GM12873 (cell line): ENCODE results near the gene IMP3.

Source experiments
- TF ChIP-seq, protein P1 (sequence below): IDR thresholded peaks from 2 replicates; pipeline ENCODE4 v1.5.1; 2012; ENCODE audit warnings: low read depth, mild to moderate bottlenecking, moderate library complexity, low read length, control low read depth; ENCODE audit not compliant: insufficient read depth; ENCODE audit errors: missing control alignments

IMP3 gene

DNA sequence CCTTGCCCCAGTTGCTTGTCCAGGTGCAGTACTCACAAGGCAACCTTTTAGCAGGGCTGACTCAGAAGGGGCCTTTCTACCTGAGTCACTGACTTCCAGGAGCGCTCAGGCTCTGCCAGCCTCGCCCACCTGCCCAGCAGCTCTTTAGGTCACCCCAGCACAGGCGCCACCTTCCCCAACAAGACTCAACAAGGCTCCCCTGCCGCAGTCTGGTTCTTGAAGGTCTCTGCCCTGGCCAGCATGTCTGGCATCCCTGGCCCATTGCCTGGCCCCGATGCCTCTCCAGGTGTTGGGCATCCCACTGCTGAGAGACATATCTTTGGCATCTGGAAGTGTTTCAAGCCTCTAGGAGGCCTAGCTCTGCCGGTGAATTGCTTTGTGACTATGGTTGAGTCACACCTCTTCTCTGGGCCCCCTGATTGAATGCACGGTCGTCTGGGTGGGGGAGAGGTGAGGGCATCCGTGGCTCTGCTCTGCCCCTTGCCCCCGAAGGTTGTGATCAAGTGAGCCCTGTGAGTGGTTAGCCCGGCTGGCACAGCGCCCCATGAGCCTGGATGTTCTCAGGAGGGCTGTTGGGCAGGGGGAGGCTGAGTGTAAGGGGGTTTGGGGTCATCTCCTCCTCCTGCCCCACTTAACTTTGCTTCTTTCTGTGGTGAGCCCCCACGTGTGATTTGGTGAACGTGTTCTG, 29.3 kb upstream of the IMP3 start:
- TF ChIP-seq, protein P1, sequence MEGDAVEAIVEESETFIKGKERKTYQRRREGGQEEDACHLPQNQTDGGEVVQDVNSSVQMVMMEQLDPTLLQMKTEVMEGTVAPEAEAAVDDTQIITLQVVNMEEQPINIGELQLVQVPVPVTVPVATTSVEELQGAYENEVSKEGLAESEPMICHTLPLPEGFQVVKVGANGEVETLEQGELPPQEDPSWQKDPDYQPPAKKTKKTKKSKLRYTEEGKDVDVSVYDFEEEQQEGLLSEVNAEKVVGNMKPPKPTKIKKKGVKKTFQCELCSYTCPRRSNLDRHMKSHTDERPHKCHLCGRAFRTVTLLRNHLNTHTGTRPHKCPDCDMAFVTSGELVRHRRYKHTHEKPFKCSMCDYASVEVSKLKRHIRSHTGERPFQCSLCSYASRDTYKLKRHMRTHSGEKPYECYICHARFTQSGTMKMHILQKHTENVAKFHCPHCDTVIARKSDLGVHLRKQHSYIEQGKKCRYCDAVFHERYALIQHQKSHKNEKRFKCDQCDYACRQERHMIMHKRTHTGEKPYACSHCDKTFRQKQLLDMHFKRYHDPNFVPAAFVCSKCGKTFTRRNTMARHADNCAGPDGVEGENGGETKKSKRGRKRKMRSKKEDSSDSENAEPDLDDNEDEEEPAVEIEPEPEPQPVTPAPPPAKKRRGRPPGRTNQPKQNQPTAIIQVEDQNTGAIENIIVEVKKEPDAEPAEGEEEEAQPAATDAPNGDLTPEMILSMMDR, result no peak

DNA sequence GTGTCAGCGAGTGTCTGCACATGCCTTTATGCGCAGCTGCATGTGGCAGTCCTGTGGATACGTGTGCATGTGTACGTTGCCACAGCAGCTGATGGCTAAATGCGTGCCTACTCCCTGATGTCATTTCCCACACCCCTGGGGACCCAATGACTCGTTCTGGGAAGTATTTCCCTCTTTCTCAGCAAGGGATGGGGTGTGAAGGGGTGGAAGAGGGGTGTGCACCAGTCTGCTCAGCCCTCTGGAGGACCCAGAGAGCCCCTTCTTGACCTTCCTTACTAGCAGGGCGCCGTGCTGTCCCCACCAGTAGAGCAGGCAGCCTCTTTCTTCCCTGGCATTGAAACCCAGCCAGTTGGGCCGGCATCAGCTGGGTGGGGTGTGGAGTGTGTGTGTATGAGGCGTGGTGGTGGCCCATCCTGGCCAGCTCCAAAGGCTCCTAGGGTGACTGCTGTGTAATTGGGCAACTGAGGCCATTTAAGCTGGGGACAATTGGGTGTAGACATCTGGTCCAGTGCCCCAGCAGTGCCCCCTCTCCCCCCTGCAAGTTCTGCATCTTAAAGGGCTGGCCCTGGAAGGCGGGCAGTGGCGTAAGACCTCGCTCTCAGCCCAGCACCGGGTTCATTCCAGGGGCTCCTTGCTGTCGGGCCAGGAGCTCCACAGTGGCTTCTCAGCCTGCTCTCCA, 26.9 kb upstream of the IMP3 start:
- TF ChIP-seq, protein P1, result no peak

DNA sequence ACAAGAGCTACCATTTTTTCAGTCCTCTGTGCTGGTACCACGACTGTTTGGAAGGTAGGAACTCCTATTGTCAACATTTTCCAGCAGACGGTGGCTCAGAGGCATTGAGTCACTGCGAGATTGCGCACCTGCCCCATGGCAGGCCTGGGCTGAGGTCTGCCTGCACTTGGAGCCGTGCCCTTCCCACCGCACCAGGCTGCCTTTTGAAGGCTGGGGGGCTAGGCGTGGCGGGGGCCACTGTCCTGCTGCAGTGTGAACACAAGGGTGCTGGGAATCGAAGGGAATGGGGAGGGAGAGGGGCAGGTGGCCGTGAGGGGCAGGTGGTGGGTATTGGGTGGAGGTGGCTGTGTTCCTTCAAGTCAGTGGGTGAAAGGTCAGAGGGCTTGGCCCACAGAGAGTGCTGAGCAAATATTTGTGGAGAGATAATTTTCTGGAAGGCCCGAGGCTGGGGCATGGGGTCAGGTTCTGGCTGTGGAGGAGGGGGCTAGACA, 24.0 kb upstream of the IMP3 start:
- TF ChIP-seq, protein P1, result no peak

GRCh38 chr15:75662823-75663519, 22.9 kb upstream of the IMP3 start:
- TF ChIP-seq, protein P1, result no peak

DNA sequence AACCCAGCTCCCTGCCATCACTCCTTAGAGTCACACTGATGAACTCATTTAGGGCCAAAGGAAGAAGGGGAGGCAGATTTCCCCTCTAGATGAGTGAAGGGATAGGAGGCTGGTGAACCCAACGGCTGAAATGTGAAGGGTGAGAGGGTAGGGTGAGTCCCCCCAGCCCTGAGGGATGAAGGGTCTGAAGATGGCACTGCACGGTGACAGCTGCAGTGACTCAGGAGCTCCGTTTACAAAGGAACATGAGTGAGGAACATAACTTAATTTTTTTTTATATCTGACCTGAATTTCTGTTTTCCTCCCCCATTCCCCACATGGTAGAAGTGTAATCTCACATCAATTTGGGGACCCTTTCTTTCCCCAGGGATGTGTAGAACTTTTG, 21.7 kb upstream of the IMP3 start:
- TF ChIP-seq, protein P1, result no peak

GRCh38 chr15:75661100-75661755, 21.2 kb upstream of the IMP3 start:
- TF ChIP-seq, protein P1, result no peak

DNA sequence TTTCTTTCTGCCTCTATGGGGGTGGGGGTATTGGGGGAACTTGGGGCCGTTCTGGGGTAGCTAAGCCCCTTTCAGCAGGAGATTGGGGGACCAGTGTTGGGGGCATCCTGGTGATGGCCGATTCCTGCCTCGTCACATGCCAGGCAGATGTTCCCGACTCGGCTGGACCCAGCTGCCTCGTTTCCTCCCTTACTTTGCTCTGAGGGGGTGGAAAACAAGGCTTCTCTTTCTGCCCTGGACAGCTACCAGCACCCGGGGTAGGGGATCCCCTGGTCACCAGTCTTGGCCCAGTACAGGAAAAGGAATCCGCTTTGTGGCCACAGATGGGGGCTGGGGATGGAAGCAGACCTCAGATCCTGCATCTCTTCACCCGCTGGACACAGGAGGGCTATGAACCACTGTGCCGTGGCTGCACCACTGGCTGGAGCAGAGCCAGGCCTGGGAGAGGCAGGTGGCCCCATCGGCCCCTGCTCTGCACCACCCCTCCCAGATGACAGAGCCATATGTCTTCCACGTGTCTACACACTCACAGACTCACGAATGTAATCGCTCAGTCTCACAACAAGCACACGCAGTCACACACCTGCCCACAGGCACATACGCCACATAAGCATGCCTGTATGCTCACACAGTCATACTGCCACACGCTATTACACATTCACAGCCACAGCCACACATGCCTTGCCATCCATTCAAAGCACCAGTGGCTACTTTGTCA, 20.1 kb upstream of the IMP3 start:
- TF ChIP-seq, protein P1, result no peak
